ENCODE data around the gene CENPN.

DNA sequence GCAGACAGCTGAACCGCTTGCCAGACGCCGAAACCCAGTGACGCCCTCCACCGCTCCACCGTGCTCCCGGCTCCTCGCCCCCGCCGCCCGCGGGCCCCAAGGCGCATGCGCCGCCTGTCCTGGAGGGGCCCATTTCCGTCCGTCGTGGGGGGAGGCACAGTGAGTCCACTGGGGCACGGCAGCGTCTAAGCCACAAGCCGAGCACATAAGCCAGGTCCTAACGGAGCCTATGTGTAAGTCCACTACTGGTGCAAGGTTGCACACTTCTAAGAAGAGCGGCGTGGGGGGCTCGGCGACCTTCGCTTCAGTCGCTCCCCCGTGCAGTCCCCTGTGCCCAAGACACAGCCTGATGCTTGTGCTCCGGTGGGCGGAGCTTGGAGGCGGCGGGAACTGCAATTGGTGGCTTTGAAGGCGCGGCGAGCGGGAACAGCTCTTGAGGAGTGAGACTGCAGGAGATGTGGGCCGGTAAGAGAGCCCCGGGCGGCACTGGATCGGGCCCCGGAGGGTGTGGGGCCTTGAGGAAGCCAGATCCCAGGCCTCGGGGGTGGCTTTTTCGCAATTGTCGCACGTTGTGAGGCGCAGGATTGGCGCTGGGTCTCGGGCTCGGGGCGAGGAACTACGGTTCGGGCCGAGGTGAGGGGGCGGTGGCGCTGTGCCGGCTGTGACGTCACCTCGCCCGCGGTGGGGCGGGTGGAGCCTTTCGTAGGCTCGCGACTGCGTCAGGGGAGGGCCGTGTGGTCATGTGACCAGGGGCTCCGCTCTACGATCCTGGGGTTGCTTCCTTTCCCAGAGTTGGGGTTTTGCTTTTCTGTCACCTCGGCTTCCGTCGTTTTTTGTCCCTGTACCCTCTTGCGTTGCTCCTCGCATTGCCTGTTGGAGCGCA lies at the start of gene CENPN, which contains the start of gene CMC2:
- TF ChIP-seq, protein P1, sequence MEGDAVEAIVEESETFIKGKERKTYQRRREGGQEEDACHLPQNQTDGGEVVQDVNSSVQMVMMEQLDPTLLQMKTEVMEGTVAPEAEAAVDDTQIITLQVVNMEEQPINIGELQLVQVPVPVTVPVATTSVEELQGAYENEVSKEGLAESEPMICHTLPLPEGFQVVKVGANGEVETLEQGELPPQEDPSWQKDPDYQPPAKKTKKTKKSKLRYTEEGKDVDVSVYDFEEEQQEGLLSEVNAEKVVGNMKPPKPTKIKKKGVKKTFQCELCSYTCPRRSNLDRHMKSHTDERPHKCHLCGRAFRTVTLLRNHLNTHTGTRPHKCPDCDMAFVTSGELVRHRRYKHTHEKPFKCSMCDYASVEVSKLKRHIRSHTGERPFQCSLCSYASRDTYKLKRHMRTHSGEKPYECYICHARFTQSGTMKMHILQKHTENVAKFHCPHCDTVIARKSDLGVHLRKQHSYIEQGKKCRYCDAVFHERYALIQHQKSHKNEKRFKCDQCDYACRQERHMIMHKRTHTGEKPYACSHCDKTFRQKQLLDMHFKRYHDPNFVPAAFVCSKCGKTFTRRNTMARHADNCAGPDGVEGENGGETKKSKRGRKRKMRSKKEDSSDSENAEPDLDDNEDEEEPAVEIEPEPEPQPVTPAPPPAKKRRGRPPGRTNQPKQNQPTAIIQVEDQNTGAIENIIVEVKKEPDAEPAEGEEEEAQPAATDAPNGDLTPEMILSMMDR (IDR thresholded peaks at IDR 0.05) = peak in 1 of 3 donors; percentile 65
- peak in 1 of 2 donors; percentile 40 for TF ChIP-seq POLR2A (IDR thresholded peaks at IDR 0.05)
